LHCN-M2 (cell line): ENCODE measurements around the gene WDR93. TPM values are rescaled to one million over a fixed set of nuclear protein-coding genes. Genes with fewer than 3 reads are reported as not detected.

Experiments used
- DNase-seq: peaks from one replicate; pipeline ENCODE4 v3.0.0-alpha.2; 2012; ENCODE audit warnings: low read depth
- polyA plus RNA-seq: library from polyadenylated mRNA; unstranded; fragments of >200 nt; gene quantifications from one replicate; pipeline ENCODE4 v1.2.1, GENCODE V29; 2012; ENCODE audit warnings: missing spikeins
- total RNA-seq: library from RNA; depleted of rRNA; stranded (reverse); fragments of >200 nt; gene quantifications from 2 replicates; pipeline ENCODE4 v1.2.3, GENCODE V29; 2014; rRNA removed

WDR93 gene
- not detected in 2 replicates for total RNA-seq
- 0.04 TPM for polyA plus RNA-seq

DNA sequence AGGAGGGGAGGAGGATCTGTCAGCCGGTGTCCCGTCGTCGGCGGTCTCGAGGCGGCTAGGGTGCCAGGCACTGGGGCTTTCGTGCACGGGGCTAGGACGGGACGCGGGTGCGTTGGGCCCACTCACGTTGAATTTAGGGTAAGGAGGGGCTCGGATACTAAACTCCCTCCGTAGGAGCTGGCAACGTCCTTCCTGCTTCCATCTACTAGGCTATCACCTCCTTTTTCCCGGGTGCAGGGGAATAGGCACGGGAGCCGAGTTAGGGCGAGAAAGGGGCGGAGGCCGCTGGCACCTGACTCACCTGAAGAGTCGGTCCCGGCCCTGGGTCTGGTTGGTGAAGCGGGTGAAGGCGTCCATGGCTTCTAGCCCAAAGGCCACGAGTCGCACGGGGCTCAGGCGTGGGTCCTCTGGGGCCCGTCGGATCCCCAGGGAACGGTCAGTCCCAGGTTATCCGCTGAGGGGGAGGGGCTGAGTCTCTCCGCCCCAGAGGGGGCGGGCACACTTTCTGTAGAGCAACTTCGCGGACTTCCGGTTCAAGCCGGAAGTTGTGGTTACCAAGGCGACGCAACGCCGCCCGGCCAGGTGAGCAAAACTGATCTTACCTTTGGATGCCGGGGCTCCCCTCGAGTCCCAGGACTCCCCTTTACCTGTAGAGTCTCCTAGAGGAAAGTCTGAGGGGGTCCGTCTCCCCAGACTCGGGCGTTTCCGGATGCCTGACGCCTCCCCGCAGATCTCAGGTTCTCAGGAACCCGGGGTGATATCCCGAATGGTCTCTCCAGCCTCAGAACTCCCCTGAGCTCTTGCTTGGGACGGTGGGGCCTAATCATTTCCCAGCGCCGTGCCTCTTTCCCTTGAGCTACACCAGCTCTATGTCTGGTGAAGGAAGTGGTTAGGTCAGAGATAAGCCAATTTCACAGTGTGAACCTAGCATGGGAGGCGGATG lies at the start of gene WDR93, which contains the start of gene PEX11A:
Gene WDR93 (plus strand): TSS at position 536 of the 943 bp plus-strand sequence. CDS start 10,936 bp downstream, outside the sequence.
Gene PEX11A (minus strand): TSS at position 479 of the 943 bp plus-strand sequence. CDS start 122 bp downstream, at position 357.
- peak; percentile 56 for DNase-seq

DNA sequence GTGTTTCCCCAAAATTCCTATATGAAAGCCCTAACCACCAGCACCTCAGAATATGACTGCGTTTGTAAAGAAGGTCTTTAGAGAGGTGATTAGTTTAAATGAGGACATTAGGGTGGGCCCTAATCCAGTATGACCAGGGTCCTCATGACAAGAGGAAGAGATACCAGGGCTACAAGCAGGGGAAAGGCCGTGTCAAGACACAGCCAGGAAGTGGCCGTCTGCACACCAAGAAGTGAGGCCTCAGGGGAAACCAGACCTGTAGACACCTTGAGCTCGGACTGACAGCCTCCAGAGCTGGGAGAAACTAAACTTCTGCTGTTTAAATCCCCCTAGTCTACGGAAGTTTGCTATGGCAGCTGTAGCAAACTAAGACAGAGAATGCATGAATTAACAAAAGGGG lies 49.6 kb upstream of the WDR93 start:
- DNase-seq, result no peak

DNA sequence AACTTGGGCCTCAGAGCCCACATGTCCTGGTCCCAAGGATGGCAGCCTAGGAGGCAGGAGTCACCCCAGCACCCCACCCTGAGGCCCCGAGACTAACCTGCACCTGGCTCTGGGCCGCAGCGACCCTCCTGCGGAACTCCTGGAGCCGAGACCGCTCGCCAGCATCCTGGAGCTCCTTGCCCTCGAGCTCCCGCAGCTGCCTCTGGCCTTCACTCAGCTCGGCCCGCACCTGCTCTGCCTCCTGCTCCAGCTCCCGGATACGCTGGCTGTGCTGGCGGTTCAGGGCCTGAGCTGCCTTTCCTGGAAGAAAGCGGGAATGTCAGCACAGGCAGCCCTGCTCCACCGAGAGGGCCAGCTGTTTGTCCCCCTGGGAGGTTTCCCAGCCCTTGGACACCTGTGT lies 48.5 kb upstream of the WDR93 start:
- no peak for DNase-seq

DNA sequence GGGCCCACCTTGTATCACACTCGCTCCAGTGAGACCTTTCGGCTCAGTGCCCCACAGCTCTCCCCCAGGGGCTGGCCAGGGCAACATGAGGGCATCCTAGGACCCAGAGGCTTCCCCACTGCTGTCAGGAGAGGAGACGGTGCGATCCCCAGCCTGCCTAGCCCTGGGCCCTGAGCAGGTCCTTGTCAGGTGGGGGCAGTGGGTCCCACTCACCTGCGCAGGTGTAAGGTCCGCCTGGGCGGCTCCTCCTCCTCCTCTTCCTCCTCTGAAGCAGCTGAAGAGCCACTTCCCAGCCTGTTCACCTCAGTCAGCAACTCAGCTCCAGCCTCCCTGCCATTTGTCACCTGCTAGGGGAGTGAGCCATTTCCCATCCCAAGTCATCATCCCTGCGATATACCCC lies 44.9 kb upstream of the WDR93 start:
- DNase-seq, result no peak

DNA sequence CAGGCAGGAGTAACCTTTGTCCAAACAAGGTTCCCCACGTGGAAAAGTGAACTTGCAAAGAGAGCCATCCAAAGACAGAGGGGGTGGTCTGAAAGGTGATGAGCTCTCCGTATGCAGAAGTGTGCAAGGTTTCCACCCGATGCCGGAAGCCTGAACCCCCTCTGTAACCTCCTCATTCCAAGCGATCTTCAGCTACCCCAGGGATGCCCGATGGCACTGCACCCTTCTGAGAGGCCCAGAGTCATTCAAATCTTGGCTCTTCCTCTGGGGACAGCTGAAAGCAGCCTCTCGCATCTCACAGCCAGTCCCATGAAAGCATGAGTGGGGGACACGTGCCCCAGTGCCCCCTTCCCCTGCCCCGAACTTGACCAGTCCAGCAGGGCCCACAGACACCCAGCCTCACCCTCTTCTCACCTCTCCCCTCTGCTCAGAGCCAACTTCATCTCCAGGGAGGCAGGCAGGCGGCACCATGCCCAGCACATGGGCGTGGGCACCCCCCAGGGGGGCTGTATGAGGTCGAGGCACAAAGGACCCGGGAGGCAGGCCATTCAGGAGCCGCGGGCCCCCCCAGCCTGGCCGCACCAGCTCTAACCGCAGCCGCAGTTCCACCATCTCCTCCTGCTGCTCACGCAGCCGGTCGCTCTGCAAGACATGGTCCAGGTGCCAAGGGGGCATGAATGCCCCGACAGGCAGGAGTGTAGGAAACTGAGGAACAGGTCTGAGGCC lies 44.0 kb upstream of the WDR93 start:
- DNase-seq, result no peak

DNA sequence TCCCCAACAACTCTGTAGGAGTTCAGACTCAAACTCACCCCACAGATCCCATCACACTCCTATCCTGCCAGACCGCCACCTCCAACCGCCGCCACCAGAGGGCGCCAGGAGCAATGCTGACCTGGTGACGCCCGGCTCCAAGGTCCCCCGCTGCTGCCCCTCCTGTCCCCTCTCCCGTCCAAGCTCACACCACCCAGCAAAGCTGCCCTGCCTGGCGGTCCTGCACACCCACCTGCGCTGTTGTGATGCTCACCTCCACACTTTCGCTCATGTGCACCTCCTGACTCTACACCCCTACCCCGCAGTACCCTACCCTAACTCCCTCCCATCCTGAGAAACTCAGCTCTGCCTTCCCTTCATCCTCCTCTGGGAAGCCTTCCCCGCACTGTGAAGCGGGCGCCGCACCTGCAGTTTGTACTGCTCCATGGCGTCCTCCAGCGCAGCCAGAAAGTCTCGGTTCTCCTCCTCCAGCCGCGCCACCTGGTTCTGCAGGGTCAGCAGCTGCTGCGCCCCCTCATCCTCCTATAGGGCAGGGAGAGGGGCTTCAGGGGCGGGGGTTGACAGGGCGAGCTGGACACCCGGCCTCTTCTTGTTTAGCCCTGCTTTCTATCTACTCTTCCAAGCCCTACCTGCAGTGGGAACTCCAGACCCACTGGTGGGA lies 43.3 kb upstream of the WDR93 start:
- DNase-seq, result peak; percentile 34

DNA sequence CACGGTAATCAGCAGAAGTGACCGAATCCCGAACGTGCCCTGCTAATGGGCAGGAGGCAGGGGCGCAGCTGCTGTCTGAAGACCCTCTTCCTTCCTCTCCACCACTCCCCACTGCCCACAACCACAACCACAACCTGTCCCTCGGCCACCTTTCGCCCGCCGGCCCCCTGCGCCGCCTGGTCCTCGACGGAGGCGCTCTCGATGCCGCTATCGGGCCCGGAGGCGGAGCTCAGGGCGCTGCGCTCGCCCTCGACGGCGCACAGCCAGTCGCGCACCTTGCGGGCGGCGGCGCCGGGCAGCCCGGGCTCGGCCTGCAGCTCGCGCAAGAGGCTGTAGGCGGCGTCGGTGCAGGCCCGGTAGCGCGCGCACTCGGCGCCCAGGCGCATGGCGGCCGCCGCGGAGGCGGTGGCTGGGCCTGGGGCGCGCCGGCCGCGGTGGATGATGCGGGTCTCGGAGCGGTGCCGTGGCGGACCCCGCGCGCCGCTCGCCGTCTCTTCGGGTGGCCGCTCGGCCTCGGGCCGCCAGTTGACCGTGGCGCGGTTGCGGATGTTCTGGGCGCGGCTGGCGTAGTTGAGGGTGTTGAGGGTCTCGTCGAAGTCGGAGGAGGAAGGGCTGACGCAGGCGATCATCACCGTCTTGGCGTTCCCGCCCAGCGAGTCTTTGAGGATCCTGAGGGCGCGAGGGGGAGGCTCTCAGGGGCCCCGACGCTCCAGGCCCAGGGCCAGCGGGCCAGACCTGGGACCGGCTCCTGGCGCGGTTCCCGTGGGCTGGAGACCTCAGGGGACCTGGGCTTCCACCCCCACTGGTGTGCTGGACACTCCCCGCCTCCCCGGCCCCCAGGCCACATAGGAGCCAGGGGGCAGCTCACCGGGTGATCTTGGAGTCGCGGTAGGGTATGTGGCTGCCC lies 42.3 kb upstream of the WDR93 start:
- DNase-seq, result no peak

DNA sequence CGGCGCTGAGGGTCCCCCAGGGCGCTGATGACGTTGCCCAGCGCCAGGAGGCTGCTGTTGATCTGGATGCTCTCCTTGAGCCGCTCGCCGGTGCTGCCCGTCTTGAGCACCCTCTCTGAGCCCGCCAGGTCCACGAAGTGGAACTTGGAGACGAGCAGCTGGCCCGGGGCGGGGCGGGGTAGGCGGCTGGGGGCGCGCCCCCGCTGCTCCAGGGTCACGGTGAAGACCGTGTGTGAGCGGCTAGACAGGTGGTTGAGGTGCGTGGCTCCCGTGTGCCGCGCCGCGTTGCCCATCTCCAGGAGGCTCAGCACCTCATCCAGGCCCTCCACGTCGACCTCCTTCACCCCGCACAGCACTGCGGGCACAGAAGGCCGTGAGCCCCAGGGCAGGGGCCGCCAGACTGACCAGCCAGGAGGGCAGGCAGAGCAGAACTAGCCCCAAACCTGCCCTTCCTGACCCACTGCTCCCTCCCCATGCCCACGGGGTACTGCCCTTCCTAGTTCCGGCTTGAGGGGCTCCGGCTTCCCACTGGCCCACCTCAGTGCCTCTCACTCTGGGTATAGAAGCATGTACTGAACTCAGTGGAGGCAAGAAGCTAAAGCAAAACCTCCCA lies 41.5 kb upstream of the WDR93 start:
- no peak for DNase-seq

DNA sequence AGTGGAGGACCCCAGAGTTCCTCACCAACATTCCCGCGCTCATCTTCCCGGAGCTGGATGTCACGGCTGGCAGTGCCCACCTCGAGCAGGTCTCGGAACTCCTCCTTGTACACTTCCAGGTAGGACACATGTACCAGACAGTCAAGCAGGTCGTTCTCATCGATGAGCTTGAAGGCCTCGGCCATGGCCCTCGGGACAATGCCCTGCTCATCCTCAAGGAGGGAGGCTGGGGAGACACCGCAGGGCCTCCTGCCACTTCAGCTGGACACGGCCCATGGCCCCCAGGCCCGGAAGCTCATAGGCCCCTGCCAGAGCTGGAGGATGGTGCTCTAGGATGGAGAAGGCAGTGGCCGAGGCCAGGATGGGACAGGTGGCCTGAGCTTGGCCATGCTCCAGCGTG lies 40.9 kb upstream of the WDR93 start:
- no peak for DNase-seq

DNA sequence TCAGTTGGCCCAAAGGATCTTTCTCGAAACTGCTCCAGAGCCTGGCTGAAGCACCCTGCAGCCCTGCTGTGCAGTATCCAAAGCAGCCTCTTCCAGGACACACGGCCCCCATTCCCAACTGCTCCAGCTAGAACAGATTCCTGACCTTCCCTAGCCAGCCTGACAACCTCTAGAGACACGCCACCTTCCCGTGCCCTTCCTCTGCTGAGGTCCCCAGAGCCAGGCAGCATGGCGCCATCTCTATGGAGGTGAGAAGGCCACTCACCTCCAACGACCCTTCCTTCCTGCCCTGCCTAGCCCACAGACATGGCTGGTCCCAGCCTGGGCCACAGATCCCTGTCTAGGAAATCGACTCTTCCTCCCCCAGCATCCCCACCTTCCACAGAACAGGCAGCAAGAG lies 38.5 kb upstream of the WDR93 start:
- DNase-seq, result no peak

DNA sequence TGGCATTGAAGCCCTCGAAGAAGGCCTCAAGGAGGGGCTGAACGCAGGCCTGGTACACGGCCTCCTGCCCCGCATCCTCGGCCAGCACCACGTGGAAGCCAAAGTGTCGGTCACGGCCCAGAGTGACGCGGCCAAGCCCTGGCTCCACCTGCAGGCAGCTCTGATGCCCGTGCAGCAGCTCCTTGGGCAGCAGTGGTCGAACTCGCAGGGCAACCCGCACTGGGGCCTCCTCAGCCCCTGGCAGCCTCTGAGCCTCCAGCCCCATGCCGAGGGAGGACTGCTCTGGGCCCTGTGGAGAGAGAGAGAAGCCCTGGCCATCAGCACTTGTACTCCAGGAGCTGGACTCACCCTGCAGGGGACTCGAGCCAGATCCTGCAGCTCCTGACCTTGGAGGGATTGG lies 37.9 kb upstream of the WDR93 start:
- DNase-seq, result no peak

DNA sequence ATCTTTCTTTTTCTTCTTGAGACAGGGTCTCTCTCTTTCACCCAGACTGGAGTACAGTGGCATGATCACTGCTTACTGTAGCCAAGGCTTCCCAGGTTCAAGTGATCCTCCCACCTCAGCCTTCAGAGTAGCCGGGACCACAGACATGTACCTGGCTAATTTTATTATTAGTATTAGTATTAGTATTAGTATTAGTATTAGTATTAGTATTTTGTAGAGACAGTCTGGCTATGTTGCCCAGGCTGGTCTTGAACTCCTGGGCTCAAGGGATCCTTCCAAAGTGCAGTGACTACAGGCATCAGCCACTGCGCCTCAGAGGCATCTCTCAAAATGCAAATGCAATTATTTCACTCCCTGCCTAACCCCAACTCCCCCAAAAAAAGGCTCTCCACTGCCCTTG lies 37.0 kb upstream of the WDR93 start:
- no peak for DNase-seq

DNA sequence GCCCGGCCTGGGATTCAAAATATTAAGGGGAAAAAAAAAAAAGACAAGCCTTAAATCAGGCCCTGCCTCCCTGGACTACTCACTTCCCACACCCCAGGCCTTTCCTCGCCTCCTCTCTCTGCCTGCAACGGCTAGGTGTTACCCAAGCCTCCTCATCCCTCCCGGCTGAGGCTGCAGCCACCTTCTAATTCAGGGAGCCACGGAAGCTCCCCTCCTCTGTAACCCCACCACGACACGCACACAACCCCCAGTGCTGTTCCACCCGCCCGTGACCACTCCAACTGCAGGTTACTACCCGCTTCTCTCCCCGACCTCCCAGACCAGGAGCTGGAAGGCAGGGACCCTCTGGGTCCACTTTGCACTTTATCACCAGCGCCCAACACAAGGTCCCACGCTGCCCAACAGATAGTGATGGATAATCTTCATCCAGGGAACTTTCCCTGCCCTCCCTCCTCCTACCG lies 36.3 kb upstream of the WDR93 start:
- DNase-seq, result peak; percentile 13

DNA sequence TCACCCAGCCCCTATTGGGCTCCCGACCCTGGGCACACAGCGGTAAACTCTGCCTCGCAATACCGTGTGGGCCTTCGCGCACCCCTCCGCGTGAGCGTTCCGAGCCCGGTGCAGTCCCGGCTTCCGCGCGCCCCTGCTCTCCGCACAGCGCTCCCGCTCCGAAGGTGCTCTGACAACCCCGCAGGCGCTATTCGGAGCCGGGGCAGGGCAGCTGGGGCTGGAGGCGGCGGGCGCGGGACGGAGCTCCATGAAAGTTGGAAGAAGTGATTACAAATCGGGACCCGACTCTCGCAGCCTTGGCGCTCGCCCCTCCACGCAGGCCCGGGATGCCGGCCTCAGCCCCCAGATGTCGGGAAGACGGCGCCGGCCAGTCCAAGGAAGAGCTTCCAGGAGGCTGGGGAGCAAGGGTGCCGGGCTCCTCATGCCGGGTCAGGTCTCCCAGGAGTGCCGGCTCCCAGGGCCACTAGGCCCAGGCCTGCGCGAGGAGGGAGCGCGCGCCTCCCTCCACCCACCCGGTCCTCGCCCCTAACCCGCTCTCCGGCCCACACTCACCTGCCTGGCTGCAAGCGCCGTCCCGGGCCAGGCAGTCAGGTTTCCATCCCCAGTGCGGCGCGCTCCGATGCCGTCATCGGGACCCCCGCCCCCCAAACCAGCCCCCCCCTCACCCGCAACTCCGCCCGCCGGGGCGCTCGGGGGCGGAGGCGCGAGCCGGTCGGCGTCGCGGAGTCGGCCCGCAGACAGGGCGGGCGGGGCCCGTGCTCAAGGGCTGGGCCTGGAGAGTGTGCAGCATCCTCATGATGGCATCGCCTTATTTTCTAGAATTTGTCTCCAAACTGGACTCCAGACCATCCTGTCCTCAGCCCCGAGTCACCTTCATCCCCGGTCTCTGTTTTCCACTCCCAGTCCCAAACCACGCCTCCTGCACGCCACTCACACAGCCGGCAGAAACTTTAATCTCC lies 35.5 kb upstream of the WDR93 start, which contains the start of gene KIF7:
Gene KIF7 (minus strand): TSS at position 621 of the 959 bp plus-strand sequence. CDS start 2,537 bp downstream, outside the sequence.
- peak; percentile 50 for DNase-seq

DNA sequence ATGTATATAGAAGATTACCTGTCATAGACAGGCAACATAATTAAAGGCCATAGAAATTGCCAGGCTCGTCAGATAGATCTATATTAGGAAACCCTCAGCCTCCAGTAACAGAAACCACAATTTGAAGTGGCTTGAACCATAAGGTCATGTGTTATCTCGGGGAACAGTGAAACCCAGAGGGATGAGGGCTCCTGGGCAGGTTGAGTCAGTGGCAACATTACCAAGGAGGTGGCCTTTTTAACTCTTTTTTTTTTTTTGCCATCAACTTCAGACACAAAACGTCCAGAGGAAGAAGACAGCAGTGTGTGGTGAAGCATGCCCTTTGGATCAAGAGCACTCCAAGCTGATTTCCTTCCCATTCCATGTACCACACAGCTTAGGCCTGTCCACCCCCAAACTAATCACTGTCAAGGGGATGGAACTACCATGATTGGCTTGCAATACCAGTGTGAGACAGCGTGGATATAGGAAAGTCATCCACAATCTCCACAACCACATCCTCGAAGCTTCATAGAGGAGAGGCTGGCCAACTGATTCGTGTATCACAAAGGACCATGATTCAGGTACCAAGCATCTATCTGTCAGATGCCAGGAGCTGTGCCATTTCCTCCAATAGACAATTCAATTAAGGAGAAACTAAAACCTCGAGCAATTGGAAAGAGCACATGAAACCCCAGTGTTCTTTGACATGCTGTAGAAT lies 34.3 kb upstream of the WDR93 start:
- DNase-seq, result peak; percentile 30

DNA sequence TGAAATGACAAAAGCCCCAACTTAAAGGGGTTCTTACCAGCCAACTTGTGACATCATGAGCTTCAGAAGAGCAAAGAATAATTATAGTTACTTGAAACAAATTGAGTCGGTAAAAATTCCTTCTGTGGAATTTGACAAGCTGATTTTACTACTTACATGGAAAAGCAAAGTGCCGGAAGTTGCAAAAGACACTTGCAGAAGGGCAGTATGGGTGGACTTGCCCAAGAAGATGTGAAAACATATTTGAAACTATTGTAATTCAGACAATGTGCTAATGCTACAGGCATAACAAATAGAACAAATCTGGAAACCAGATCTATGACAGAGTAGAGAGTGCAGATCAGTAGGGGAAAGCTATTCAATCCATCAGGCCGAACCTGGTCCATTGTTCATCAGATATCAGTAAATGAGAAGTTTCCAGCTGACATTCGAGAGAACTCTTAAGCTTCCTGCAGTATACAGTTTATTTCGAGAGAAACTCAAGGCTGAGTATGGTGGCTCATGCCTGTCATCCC lies 32.9 kb upstream of the WDR93 start:
- no peak for DNase-seq

DNA sequence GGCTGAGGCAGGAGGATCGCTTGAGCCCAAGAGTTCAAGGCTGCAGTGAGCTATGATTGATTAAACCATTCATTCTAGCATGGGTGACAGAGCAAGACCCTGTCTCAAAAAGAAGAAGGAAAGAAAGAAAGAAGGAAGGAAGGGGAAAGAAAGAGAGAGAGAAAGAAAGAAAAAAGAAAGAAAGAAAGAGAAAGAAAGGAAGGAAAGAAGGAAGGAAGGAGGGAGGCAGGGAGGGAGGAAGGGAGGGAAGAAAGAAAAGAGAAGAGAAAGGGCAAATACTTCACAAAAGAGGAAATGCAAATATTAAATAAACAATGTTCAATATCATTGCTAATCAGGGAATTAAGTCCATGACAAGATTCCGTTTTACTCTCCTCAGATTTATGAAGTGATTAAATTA lies 31.3 kb upstream of the WDR93 start:
- DNase-seq, result no peak

DNA sequence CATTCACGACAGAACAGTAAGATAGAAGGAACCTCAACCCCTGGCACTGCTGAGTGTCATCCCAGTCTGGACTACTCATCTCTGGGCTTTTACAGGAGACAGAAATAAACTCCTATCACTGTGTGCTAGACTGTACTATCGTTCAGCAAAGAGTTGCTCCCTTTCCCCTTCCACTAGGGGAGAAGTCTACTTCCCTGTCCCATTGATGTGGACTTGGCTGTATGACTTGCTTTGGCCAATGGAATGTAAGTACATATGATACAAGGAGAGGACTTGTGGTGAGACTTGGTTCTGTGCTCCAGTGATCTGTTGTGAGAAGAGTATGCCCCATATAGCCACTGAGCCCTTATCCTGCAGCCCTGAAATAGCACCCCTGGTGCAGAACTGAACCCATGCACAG lies 30.1 kb upstream of the WDR93 start:
- no peak for DNase-seq
